Activated CD8-positive, alpha-beta memory T cell treated with anti-CD3 and anti-CD28 coated beads for 4 hours (primary cell): ENCODE results near the gene SAXO1.

Experiments used
- DNase-seq, 2 donors: peaks; one replicate each; pipeline ENCODE4 v3.0.0-alpha.2; 2020; ENCODE audit warnings: low read depth in 2 of 2

SAXO1 gene

GRCh38 chr9:18911714-18912342 is 121.2 kb downstream of the SAXO1 start:
- no peak for DNase-seq

GRCh38 chr9:18910916-18911315 is 122.1 kb downstream of the SAXO1 start:
- no peak for DNase-seq

- DNase-seq = no peak
Observed at GRCh38 chr9:18910435-18910834, 122.6 kb downstream of the SAXO1 start.

- no peak for DNase-seq
Observed at GRCh38 chr9:18909140-18910018, 123.6 kb downstream of the SAXO1 start.

- DNase-seq = no peak
Observed at GRCh38 chr9:18907927-18908625, 124.9 kb downstream of the SAXO1 start.

GRCh38 chr9:18906656-18907395 is 126.2 kb downstream of the SAXO1 start:
- no peak for DNase-seq

GRCh38 chr9:18905883-18906629 is 127.0 kb downstream of the SAXO1 start:
- DNase-seq = no peak

GRCh38 chr9:18905028-18905882 is 127.8 kb downstream of the SAXO1 start:
- DNase-seq = no peak

- DNase-seq = no peak
Observed at GRCh38 chr9:18903450-18903849, 129.6 kb downstream of the SAXO1 start.

GRCh38 chr9:18896531-18897179 is 136.4 kb downstream of the SAXO1 start:
- no peak for DNase-seq

- no peak for DNase-seq
Observed at GRCh38 chr9:18896004-18896403, 137.0 kb downstream of the SAXO1 start.

GRCh38 chr9:18893491-18893890 is 139.5 kb downstream of the SAXO1 start:
- no peak for DNase-seq

- DNase-seq = no peak
Observed at GRCh38 chr9:18893046-18893445, 140.0 kb downstream of the SAXO1 start.

- no peak for DNase-seq
Observed at GRCh38 chr9:18891946-18892670, 140.9 kb downstream of the SAXO1 start.

GRCh38 chr9:18890372-18890771 is 142.6 kb downstream of the SAXO1 start:
- no peak for DNase-seq

GRCh38 chr9:18889550-18889949 is 143.5 kb downstream of the SAXO1 start:
- DNase-seq = no peak

GRCh38 chr9:18888290-18888689 is 144.7 kb downstream of the SAXO1 start:
- DNase-seq = no peak

- DNase-seq = no peak
Observed at GRCh38 chr9:18887546-18887945, 145.5 kb downstream of the SAXO1 start.

- DNase-seq = no peak
Observed at GRCh38 chr9:18881758-18882157, 151.3 kb downstream of the SAXO1 start.
